Heart left ventricle (tissue), 13 donors: ENCODE data around the gene MYBL2.

ENCODE experiments used
- CTCF ChIP-seq, 12 donors: fragments of 200-600 bp; sonication (generic) in 4 of 12; IDR thresholded peaks; one replicate each; pipeline versions ENCODE4 v1.5.0 to v1.8.0; 2018 to 2022; ENCODE audit warnings: antibody characterized with exemption in 12 of 12, mild to moderate bottlenecking in 5 of 12
- POLR2A ChIP-seq, 2 donors: fragments of 450-650 bp; IDR thresholded peaks; one replicate each; pipeline ENCODE4 v1.6.1; 2017; ENCODE audit warnings: antibody characterized with exemption in 2 of 2, mild to moderate bottlenecking in 2 of 2, moderate library complexity in 2 of 2
- donor health status: ischemic (EF 13 %, LVEDD 7.1; RV severe dilation, severe dysfunction).
- donor health status: DM: no; HTN: yes; CAD: no.
- donor health status: DM: no; HTN: no; CAD: no.
- donor health status: ischemic (EF 25% LVEDD 6.9; RV normal size, moderate dysfunction).
- donor health status: ischemic (EF 25% LVEDD 5.7; RV mildly dilated, moderate dysfunction).
- donor health status: ischemic (EF 35%, LVEDD 5.7; RV mildly dilated, moderate dysfunction).
- donor health status: nonischemic (EF 11% LVEDD 7.7; RV severe dilation, severe dysfunction).
- donor health status: DM: yes; HTN: yes; CAD: no.
- donor health status: PGD.
- donor health status: ischemic (EF 29% LVEDD 5.4; RV normal size, mild dysfunction).
- donor health status: nonischemic (EF 23%, LVEDD 6.1; RV moderate dilation, normal function).

- TF ChIP-seq POLR2A (IDR thresholded peaks at IDR 0.05) (no peak), CTCF (IDR thresholded peaks at IDR 0.05) (no peak)
Observed at GRCh38 chr20:43751167-43752050, 84.5 kb downstream of the MYBL2 start.
